HG03045 (cell line): ENCODE results near the gene OR52M1.

ENCODE experiments used
- ATAC-seq: cut with Tn5 transposase; IDR thresholded peaks from one replicate; pipeline ENCODE4 v1.9.1; 2021; ENCODE audit warnings: mild to moderate bottlenecking, moderate library complexity; ENCODE audit not compliant: unreplicated experiment

OR52M1 gene

DNA sequence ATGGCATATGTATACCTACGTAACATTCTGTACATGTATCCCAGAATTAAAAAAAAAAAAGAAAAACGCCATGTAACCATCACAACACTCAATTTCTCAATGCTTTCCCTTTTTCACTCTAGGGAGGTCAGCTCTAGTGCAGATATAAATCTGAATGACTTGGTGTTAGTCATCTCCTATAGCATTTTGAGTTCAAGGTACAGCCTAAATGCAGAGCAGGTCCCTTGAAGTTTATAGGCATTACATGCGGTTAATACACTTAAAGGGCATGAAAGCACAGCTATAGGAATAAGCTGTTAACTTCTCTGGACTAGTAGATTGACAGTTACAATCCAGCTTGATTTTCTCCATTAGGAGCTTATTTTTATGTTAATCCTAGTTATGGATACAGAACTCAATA lies 20.4 kb downstream of the OR52M1 start:
- ATAC-seq, result no peak

- ATAC-seq, result no peak
Measured at GRCh38 chr11:4569075-4569474, 24.1 kb downstream of the OR52M1 start.

- no peak for ATAC-seq
Measured at GRCh38 chr11:4576880-4577279, 31.9 kb downstream of the OR52M1 start.

DNA sequence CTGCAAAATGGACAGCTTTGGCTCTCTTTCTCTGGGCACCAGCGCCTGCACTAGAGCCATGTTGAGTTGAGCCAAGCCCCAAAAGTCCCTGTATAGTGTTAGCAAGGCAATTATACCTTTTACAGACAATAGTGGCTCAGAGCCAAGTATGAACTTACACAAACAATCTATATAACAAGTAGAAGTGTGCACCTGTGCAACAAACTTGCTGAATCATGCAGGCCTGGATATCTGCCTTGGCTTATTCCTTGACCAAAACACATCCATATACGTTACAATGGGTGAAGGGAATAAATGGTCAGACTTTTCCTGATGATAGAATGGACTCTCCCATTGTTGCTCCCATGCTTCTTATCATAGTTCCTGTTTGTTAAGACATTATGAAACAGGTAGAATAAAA lies 32.8 kb downstream of the OR52M1 start:
- ATAC-seq, result no peak

DNA sequence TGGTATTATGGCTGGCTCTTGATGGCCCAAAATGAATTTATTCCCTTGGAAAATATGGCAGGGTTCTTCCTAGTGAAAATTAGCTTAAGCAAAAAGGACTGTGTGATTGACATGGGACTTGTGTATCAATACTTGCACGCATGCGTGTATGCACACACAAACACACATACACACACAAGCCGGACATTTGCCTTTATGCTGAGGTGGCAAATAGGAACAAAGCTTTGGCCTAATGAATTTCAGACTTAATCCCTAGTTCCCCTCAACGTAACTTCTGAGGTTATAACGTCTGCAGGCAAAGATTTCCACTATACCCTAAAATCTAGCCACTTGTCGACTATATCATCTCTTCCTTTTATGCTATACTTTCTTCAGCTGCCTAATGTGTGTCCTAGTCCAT lies 33.6 kb downstream of the OR52M1 start:
- no peak for ATAC-seq

DNA sequence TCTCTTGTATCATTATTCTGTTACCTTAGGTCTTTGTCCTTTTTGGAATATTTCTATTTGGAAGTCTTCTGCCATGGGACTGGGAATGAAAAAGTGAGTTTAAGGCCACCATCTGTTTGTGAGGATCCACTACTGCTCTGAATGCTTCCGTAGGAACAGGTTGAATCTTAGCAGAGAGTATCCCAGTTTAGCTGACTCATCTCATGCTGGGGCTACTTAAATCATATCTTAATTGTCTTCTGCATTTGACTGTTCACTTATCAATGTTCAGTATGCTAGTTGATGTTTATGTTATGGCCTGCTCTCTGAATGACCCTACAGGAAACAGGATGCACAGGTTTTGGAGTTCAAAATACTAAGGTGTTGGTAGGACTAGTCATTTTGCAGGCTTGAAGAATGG lies 35.1 kb downstream of the OR52M1 start:
- ATAC-seq, result no peak

DNA sequence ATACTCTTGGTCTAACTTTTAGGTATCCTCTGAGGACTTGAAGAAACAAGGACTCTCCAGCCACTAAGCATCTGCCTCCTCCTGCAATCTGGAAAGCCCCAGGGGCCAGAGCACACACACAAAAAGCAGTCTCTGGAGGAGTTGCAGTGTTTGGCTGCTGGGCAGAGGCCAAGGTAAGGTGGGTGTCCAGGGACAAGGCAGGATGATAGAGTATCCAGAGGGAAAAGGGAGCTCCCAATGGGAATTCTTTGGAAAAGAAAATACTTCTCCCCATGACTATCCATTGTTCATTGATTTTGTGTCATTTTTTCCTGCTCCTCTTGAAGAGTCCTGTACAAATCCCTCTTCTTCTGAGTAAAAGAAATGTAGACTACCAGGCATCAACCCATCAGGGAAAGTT lies 36.5 kb downstream of the OR52M1 start, which contains the start of gene OR52I2:
Gene OR52I2 (plus strand): TSS at position 301 of the 400 bp plus-strand sequence.
- no peak for ATAC-seq

- ATAC-seq, result no peak
Measured at GRCh38 chr11:4589017-4589416, 44.0 kb downstream of the OR52M1 start.

GRCh38 chr11:4593739-4594138 lies 48.7 kb downstream of the OR52M1 start, which contains the start of gene OR52I1:
Gene OR52I1, plus strand, starts transcription at chr11:4594039. Its CDS starts 0 bp downstream, at chr11:4594039.
- no peak for ATAC-seq
